ENCODE data around the gene GP2.
"Not testable (repeated sequence)": the region's sequence is repeated elsewhere in the genome, so short reads cannot be mapped to it uniquely, and the experiment has no call there.

The GP2 gene

GRCh38 chr16:20329392-20330138 lies 2.3 kb upstream of the GP2 start:
- no peak overlapping the region for H3K4me3 ChIP-seq (ENCODE audit: control insufficient read depth, low read depth, low read length)
- DNase-seq (ENCODE audit: low read depth): no peak
- no peak for TF ChIP-seq CTCF (conservative IDR thresholded peaks at IDR 0.05; ENCODE audit: control insufficient read depth, insufficient read depth, low read depth, low read length)

DNA sequence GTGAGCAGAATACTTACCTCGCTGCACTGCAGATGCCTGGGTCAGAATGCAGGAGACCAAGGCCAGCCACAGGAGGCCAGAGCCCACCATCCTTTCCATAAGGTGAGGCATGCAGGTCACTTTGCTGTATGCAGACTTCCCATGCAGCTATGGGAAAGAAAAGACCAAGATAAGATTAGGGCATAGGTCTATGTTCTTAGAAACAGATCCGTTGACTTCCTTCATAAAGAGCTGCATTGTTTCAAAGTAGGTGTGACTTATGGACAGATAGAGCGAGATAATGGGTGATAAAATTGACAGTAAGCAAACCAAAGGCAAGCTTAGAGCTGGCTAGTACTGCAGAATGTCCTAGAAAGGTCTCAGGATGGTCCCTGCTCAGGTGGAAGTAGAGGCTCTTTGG lies 992 bp downstream of the GP2 start:
- no peak for TF ChIP-seq CTCF (conservative IDR thresholded peaks at IDR 0.05; ENCODE audit: control insufficient read depth, insufficient read depth, low read depth, low read length)
- no peak overlapping the region for H3K4me3 ChIP-seq (ENCODE audit: control insufficient read depth, low read depth, low read length)
- DNase-seq (ENCODE audit: low read depth): no peak

DNA sequence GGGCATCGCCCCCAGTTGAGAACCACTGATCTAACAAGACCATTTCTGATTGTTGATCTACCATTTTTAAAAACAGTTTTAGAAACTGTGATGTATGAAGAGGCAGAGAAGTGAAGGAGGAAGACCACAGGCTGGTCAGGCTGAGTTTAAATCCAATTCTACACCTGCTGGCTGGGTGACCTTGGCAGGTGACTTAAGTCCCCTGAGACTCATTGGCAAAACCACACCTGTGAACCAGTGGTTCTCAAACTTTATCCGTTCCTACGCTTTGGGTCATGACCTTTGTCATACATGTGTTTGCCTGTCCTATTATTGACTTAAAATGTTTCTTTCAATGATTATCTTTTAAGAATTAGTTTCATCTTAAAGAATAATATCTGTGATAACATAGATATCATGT lies 2.3 kb downstream of the GP2 start:
- no peak overlapping the region for H3K4me3 ChIP-seq (ENCODE audit: control insufficient read depth, low read depth, low read length)
- no peak for DNase-seq (ENCODE audit: low read depth)
- no peak for TF ChIP-seq CTCF (conservative IDR thresholded peaks at IDR 0.05; ENCODE audit: control insufficient read depth, insufficient read depth, low read depth, low read length)

DNA sequence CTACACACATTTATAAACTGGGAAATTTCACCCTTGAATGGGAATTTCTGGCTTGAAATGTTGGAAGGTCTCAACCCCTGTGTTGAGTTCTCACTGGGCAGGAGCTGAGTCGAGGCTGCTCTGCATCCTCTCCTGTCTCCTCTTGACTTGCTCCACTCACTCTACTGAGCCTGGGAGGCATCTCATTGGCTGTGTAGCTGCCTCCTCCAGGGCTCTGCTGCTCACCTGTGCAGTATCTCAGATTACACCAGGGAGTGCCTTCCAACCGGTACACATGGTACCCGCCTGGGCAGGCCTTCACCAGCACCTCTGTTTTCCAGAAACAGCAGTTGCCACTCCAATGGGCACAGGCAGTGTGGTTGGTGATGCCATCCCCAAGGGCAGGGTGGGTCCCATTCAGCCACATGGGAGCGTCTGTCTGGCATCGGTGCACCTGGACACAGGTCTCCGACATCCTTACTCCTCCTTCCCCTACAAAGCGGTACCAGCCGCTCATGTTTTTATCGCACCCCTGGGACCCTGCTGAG lies 3.7 kb downstream of the GP2 start:
- H3K4me3 ChIP-seq (ENCODE audit: control insufficient read depth, low read depth, low read length): no peak overlapping the region
- no peak for TF ChIP-seq CTCF (conservative IDR thresholded peaks at IDR 0.05; ENCODE audit: control insufficient read depth, insufficient read depth, low read depth, low read length)
- no peak for DNase-seq (ENCODE audit: low read depth)

- no peak for TF ChIP-seq CTCF (conservative IDR thresholded peaks at IDR 0.05; ENCODE audit: control insufficient read depth, insufficient read depth, low read depth, low read length)
- no peak overlapping the region for H3K4me3 ChIP-seq (ENCODE audit: control insufficient read depth, low read depth, low read length)
- no peak for DNase-seq (ENCODE audit: low read depth)
Observed at GRCh38 chr16:20322696-20323095, 4.6 kb downstream of the GP2 start.

- TF ChIP-seq CTCF (conservative IDR thresholded peaks at IDR 0.05; ENCODE audit: control insufficient read depth, insufficient read depth, low read depth, low read length): no peak
- DNase-seq (ENCODE audit: low read depth): no peak
- no peak overlapping the region for H3K4me3 ChIP-seq (ENCODE audit: control insufficient read depth, low read depth, low read length)
Observed at GRCh38 chr16:20321671-20322070, 5.6 kb downstream of the GP2 start.

GRCh38 chr16:20321051-20321450 lies 6.3 kb downstream of the GP2 start:
- H3K4me3 ChIP-seq (ENCODE audit: control insufficient read depth, low read depth, low read length); DNase-seq (ENCODE audit: low read depth): not testable (repeated sequence)

Data from fibroblast of mammary gland (primary cell).